ENCODE measurements around the gene TMEM163.

GRCh38 chr2:134461511-134461910, 257.3 kb downstream of the TMEM163 start:
- no peak for TF ChIP-seq CREB1 (IDR thresholded peaks at IDR 0.05; ENCODE audit: low read depth)
- no peak for TF ChIP-seq RAD21 (IDR thresholded peaks at IDR 0.05; ENCODE audit: low read depth)
- no peak for TF ChIP-seq NFIC (IDR thresholded peaks at IDR 0.05)
- TF ChIP-seq REST (IDR thresholded peaks at IDR 0.05; ENCODE audit: low read depth): no peak
- no peak for TF ChIP-seq TAF1 (IDR thresholded peaks at IDR 0.05; ENCODE audit: low read depth)
- TF ChIP-seq MAX (IDR thresholded peaks at IDR 0.05): no peak
- no peak for TF ChIP-seq TCF12 (IDR thresholded peaks at IDR 0.05; ENCODE audit: low read depth)
